NCI-H510A (cell line): ENCODE results near the gene GALR3.
A peak's percentile ranks its signal among the peaks of the same experiment; 100 is the strongest.
"Not testable (repeated sequence)": the region's sequence is repeated elsewhere in the genome, so short reads cannot be mapped to it uniquely, and the experiment has no call there.

Experiments used
- DNase-seq: peaks from one replicate; lab custom pipeline; 2025; lab: John Stamatoyannopoulos, UW

The GALR3 gene, protein sequence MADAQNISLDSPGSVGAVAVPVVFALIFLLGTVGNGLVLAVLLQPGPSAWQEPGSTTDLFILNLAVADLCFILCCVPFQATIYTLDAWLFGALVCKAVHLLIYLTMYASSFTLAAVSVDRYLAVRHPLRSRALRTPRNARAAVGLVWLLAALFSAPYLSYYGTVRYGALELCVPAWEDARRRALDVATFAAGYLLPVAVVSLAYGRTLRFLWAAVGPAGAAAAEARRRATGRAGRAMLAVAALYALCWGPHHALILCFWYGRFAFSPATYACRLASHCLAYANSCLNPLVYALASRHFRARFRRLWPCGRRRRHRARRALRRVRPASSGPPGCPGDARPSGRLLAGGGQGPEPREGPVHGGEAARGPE

DNA sequence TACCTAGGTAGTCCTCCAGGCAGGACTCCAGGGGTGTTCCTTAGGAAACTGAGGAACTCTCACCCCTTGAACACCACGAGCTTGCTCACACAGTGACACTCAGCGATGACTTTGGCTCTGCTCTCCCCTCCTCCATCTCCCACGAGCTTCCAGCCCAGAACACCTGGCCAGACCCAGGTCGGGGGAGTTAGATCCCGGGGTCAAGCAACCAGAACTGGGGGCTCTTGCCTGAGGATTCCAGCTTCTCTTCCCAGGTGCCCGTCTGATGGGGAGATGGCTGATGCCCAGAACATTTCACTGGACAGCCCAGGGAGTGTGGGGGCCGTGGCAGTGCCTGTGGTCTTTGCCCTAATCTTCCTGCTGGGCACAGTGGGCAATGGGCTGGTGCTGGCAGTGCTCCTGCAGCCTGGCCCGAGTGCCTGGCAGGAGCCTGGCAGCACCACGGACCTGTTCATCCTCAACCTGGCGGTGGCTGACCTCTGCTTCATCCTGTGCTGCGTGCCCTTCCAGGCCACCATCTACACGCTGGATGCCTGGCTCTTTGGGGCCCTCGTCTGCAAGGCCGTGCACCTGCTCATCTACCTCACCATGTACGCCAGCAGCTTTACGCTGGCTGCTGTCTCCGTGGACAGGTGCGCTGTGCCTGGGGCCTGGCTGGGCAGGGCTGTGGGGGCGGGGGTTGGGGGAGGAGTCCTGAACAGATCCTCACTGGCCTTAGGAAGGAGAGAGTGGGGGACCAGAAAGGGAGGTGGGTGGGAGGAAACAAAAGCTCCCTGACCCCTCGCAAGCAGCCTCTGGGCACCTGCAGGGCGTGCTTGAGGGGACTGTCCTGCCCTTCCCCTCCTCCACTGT is at the start of gene GALR3:
Gene GALR3 (plus strand): TSS at position 249 of the 852 bp plus-strand sequence. CDS start 25 bp downstream, at position 274.
- DNase-seq, result peak; percentile 73

DNA sequence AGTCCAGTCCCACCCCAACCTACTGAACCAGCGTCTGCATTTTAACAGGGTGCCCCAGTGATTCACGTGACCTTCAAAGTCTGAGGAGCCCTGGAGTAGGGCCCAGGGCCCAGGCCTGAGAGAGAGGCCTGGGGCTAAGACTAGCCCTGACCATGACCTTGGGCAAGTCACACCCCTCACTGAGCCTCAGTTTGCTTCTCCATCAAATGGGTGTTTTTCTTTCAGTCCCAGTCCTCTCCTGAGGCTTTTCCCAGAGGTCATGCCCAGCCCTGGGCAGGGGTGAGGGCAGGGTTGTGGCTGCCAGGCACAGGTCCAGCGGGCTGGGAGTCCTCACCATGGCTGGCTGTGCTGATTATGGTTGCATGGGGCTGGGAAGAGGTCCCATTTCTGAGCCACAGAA is 48.5 kb upstream of the GALR3 start:
- DNase-seq, result no peak

GRCh38 chr22:37775785-37776638 is 47.2 kb upstream of the GALR3 start:
- no peak for DNase-seq

DNA sequence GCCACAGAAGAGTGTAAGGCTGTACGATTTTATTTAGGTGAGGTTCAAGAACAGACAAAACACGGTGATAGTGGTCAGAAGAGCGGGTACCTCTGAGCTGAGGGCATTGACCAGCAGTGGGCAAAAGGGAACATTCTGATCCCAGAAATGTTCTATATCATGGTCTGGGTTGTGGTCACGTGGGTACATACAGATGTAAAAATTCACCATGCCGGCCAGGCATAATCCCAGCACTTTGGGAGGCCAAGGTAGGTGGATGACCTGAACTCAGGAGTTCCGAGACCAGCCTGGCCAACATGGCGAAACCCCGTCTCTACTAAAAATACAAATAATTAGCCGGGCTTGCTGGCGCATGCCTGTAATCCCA is 46.6 kb upstream of the GALR3 start:
- DNase-seq, result no peak

DNA sequence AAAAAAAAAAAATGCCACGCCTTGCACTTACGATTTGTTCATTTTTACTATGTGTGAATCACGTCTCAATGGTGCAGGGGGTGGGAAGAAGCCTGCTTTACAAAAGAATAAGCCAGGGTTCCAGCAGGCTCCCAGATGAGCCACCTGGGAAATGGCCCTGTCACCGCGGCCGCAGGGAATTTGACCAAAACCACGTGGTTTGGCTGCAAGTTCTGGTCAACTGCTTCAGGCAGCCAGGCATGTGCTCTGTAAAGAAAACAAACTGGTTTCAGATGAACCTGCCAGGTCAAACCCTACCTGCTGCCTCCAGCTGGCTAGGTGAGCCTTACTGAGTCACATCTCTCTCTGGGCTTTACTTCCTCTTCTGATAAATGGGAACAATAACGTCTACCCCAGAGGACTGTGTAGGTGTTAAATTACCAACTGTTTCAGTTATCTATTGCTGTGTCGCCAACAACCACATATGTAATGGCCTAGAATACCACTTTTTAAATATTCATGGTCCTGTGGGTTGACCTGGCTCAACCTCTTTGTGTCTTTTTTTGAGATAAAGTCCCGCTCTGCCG is 46.0 kb upstream of the GALR3 start:
- no peak for DNase-seq

DNA sequence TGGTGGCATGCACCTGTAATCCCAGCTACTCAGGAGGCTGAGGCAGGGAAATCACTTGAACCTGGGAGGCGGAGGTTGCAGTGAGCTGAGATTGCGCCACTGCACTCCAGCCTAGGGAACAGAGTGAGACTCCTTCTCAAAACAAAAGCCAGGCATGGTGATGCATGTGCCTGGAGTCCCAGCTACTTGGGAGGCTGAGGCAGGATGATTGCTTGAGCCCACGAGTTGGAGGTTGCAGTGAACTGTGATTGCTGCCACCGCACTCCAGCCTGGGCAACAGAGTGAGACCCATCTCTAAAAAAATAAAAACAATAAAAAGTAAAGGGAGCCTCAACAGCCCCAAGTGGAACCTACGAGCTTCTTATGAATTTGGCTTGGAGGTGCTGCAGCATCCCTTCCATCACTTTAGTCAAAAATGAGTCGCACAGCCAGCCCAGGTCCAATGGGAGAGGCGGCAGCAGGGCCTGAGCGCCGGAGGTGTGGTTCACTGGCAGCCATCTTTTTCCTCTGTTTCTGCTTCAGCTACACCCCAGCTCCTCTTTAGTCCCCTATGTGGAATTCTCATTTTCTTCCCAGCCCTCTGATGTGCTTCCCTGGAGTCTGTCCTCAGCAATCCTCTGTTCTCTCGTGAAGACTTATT is 44.7 kb upstream of the GALR3 start:
- no peak for DNase-seq

GRCh38 chr22:37781434-37782059 is 41.6 kb upstream of the GALR3 start:
- DNase-seq, result no peak

GRCh38 chr22:37782340-37783168 is 40.6 kb upstream of the GALR3 start:
- no peak for DNase-seq

GRCh38 chr22:37784829-37785495 is 38.2 kb upstream of the GALR3 start:
- no peak for DNase-seq

GRCh38 chr22:37790234-37790633 is 32.9 kb upstream of the GALR3 start:
- DNase-seq, result no peak

DNA sequence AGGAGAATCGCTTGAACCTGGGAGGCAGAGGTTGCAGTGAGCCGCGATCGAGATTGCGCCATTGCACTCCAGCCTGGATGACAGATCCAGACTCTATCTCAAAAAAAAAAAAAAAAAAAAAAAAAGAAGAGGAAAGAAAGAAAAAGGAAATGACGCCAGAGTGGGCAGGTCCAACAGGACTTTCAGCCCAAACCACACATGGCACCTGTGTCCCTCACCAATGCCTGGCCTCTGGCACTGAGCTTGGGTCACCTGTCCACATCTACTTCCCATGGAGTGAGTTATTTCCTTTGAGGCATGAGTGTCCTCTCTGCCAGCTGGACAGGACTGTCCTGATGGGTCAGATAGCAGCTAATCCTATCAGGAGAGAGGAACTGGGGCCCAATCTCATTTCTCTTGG is 30.7 kb upstream of the GALR3 start:
- no peak for DNase-seq

GRCh38 chr22:37794376-37794775 is 28.8 kb upstream of the GALR3 start:
- no peak for DNase-seq

GRCh38 chr22:37796079-37796478 is 27.1 kb upstream of the GALR3 start:
- no peak for DNase-seq

DNA sequence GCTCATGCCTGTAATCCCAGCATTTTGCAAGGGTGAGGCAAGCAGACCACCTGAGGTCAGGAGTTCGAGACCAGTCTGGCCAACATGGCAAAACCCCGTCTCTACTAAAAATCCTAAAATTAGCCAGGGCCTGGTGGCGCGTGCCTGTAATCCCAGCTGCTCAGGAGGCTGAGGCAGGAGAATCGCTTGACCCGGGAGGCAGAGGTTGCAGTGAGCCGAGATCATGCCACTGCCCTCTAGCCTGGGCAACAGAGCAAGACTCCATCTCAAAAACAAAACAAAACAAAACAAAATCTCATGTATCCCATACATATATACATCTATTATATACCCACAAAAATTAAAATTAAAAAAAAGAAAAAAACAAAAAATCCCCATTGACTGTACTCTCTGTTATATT is 25.9 kb upstream of the GALR3 start:
- not testable (repeated sequence) for DNase-seq

GRCh38 chr22:37797874-37798500 is 25.2 kb upstream of the GALR3 start:
- no peak for DNase-seq

DNA sequence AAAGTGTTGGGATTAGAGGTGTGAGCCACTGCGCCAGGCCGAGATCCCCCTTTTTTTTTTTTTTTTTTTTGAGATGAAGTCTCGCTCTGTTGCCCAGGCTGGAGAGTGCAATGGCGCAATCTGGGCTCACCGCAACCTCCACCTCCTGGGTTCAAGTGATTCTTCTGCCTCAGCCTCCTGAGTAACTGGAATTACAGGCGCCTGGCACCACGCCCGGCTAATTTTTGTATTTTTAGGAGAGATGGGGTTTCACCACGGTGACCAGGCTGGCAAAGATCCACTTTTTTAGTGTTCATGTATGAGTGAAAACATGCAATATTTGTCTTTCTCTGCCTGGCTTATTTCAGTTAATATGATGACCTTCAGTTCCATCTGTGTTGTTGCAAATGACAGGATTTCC is 23.2 kb upstream of the GALR3 start:
- DNase-seq, result not testable (repeated sequence)

DNA sequence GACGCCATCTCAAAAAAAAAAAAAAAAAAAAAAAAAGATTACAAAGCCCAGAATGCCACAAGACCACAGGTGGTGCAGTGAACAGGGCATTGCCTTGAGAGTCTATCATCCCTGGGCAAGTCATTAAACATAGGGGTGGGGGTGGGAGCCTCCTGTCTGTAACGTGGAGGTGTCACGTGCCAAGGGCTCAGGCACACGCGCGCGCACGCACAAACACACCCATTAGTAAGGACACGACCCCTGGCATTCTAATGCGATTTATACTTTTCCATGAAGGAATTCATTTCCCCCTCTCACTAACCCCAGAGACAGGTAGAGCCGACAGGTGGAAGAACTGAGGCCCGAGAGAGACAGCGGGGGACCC is 21.3 kb upstream of the GALR3 start:
- no peak for DNase-seq

DNA sequence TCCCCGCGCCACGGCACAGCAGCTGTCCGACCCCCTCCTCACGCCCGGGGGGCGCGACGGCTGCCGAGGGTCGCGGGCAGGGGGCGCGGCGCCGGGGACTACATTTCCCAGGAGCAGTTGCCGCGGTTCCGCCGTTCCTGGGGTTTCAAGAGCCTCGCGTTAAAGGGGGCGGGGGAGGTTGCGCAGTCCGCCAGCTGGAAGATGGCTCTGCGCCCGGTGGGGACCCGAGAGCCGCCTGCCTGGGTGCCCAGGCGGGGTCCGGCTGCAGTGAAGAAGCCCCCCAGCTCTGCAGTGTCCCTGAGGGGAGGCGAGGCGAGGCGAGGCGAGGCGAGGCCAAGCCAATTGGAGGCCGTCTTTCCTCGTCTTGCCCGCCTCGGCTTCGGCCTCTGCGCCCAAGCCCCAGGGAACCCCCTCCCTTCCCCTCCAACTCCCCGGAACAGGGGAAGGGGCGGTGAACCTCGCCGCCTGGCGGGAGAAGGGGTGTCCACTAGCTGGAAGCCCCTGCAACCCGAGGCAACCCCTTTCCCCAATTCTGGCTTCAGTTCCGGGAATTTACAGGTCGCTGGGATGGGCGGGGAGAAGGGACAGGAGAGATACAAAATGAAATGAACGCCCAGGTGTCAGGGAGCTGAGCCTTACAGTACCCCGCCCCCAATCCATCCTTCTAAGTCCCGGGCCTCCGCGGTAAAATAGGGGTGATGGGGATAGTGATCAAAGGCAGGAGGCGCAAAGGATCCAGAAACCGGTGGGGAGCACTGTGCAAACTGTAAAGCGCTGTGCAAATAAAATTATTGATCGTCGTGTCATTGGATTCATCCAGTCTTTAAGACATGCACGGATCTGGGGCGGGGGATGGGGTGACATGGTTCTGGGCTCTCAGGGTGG is 20.6 kb upstream of the GALR3 start:
- no peak for DNase-seq
